GM19328 (cell line): ENCODE results near the gene SELENOF.

Experiments used
- ATAC-seq: cut with Tn5 transposase; IDR thresholded peaks from one replicate; pipeline ENCODE4 v1.9.1; 2021; ENCODE audit warnings: mild to moderate bottlenecking, moderate library complexity; ENCODE audit not compliant: unreplicated experiment

The SELENOF gene

GRCh38 chr1:86913896-86914600, at the start of gene SELENOF:
Gene SELENOF, minus strand, starts transcription at chr1:86914126. Its CDS starts 15 bp downstream, at chr1:86914111.
- ATAC-seq, result peak; percentile 81

GRCh38 chr1:86960548-86960947, 46.6 kb upstream of the SELENOF start:
- no peak for ATAC-seq

DNA sequence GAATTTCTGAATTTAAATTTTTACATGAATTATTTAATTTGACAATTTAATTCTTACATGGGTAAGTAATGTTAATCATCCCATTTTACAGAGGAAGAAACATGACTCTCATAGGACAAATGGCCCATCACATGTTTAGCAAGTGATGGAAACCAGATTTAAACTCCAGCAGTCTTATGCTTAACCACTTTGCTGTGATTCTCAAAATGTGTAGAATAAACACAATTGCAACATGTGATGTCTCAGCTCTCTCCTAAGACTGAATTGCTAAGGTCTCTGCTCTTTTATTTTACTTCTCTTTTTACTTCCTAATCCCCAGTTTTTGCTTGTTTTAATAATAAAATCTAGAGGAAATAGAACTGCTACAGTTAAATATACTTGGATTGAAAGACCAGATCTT, 43.3 kb upstream of the SELENOF start:
- no peak for ATAC-seq

DNA sequence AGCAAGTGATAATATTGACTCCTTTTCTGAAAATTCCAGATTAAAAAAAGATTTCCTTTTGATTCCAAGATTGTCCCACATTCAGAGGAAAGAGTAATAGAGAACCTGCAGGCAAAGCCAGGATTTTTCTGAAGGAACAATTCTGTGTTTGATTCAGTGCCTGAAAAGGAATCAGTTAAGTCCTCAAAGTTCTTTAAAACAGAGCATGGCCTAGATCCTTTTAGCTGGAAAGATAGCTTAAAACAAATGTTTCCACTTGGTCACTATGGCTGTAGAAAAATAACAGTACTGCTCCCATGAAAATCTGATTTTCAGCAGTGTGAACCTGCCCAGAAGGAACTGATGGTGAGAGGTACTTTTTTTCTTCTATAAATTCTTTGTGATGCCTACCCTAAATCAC, 42.3 kb upstream of the SELENOF start:
- ATAC-seq, result no peak

- ATAC-seq, result no peak
Observed at GRCh38 chr1:86955678-86956077, 41.8 kb upstream of the SELENOF start.

DNA sequence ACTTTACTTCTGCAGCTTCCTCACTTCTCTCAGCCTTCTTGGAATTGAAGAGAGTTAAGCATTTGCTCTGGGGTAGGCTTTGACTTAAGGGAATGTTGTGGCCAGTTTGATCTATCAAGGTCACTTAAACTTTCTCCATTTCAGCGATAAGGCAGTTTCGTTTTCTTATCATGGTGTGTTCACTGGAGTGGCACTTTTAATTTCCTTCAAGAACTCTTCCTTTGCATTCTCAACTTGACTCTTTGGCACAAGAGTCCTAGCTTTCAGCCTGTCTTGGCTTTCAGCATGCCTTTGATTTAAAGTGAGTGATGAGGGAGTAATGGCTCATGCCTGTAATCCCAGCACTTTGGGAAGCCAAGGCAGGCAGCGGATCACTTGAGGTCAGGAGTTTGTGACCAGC, 39.2 kb upstream of the SELENOF start:
- no peak for ATAC-seq

DNA sequence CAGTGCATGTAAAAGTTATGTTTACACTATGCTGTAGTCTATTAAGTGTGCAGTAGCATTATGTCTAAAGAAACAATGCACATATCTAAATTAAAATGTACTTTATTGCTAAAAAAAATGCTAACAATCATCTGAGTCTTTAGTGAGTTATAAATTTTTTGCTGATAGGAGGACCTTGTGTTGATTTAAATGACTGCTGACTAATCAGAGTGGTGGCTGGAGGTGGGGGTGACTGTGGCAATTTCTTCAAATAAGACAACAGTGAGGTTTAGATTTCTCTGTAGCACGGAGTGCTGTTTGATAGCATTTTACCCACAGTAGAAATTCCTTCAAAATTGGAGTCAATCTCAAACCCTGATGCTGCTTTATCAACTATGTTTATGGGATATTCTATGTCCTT, 37.5 kb upstream of the SELENOF start:
- no peak for ATAC-seq

DNA sequence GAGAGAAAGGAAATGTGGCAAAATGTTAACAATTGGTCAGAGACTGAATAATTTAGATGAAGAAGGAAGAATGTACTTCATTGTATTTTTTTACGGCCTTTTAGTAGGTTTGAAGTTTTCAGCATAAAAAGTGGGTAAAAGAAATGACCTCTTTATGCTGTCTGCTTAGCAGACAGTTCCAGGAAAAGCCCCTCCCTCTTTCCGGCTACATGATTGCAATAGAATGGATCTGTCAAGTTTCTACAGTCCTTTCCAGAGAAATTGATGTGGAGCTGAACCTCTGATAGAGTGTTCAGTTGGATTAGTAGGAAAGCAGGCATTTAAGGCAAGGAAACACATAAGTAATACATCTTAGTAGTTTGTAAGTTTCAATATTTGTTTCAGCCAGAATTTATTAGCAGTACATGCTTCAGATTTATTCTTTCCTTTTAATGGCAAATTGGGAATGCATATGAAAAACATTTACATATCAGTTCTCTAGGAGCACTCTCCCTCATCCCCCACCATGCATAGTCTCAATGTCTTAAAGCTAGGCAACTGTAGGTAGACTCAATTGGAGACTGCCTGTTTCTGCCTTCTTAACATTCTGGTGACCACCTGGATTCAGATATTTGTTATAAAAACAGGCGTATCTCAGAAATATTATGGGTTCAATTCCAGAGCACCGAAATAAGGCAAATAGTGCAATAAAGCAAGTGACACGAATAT, 36.9 kb upstream of the SELENOF start:
- ATAC-seq, result no peak

DNA sequence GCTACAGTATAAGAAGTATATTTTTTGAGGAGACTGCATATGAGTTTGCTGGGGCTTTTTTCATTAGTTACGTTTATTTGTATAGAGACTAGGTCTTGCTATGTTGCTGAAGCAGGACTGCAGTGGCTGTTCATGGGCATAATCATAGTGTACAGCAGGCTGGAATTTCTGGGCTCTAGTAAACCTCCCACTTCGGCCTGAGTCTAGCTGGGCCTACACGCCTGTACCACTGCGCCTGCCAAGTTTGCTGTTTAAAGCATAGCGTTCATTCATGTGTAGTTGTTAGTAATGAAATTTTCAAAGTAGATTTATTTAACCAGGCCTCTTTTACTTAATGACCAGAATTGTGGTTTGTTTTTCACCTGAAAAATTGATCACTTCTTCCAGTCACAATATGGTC, 34.3 kb upstream of the SELENOF start:
- no peak for ATAC-seq

DNA sequence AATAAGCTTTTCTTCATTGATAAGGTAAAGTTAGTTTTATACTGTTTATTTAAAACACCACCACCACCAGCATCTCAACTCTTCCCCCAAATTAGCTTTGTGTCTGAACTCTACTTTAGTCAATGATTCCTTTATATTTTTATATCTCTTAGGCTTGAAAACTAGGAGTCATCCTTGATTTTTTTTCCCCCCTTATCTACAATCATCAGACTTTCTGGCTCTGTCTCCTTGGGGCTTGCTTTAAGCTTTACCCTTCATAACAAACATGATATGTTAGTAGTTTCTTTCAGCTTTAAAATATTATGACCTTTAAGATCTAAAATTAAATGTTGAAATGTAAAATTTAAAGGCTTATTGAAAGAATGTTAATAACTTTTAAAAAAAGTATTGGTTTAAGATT, 28.8 kb upstream of the SELENOF start:
- no peak for ATAC-seq

- no peak for ATAC-seq
Observed at GRCh38 chr1:86942042-86942441, 28.1 kb upstream of the SELENOF start.

GRCh38 chr1:86940599-86940998, 26.7 kb upstream of the SELENOF start:
- ATAC-seq, result no peak

GRCh38 chr1:86939406-86939805, 25.5 kb upstream of the SELENOF start:
- no peak for ATAC-seq

- ATAC-seq, result no peak
Observed at GRCh38 chr1:86938855-86939254, 24.9 kb upstream of the SELENOF start.

DNA sequence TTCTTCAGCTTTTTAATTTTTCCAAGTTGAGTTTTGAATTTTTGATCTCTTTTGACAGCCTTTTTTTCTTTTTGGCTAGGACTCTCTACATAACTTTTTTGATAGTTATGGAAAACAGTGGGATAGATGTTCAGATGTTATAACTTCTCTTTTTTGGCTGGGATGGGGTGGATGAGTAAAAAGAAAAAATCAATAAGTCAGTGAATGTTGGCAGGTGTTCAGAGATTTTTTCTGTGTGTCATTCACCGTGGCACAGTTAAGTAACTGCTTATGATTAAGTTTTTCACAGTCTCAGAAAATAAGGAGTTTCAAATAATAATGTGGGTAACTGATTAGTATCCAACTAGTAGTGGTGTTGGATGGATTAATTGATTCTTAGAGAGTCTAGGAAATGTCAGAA, 24.5 kb upstream of the SELENOF start:
- ATAC-seq, result no peak

DNA sequence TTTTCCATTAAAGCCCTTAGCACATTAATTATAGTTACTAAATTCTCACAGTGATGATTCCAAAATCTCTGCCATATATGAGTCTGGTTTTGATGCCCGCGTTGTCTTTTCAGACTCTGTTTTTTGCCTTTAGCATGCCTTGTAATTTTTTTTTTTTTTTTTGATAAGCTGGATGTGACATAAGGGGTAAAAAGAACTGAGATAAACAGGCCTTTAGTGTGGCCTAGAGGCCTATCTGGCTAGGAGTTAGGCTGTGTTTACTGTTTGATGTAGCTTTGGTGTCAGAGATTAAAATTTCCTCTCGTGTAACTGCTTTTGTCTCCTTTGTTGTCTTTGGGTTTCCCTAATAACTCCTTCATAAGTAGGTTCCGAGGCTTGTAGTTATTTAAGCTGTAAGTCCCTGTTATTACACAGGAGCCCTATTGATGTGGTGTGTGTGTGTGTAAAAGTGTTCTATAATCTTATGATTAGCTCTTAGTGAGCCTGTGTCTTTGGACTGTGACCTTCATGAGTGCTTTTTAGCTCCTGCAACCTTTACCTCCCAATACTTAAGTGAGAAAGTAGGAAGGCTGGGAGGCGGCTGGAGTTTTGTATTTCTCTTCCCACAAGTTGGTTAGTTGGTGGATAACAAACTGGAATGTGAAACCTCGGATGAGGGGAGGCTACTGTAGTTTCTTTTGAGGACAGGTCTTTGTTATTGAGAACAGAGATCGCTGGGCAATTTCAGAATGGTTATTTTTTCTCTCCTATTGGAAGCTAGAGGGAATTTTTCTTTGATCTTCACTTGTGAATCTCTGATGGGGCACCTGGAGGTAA, 19.8 kb upstream of the SELENOF start:
- ATAC-seq, result no peak

DNA sequence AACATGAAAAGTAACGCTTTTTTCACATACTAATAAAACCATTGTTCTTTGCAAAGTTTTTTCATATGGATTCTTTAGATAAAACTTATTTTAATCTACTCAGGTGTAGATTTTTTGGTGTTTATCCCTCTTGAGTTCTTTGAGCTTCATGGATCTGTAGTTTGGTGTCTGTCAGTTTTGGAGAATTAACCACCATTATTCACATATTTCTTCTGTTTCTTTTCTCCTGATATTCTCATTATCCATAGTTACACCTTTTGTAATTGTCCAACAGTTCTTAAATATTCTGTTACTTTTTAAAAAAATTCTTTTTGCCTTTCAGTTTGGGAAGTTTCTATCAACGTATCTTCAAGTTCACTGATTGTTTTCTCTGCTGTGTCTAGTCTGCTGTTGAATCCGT, 19.1 kb upstream of the SELENOF start:
- no peak for ATAC-seq

- ATAC-seq, result no peak
Observed at GRCh38 chr1:86928819-86929218, 14.9 kb upstream of the SELENOF start.

- ATAC-seq, result no peak
Observed at GRCh38 chr1:86926883-86927282, 13.0 kb upstream of the SELENOF start.

DNA sequence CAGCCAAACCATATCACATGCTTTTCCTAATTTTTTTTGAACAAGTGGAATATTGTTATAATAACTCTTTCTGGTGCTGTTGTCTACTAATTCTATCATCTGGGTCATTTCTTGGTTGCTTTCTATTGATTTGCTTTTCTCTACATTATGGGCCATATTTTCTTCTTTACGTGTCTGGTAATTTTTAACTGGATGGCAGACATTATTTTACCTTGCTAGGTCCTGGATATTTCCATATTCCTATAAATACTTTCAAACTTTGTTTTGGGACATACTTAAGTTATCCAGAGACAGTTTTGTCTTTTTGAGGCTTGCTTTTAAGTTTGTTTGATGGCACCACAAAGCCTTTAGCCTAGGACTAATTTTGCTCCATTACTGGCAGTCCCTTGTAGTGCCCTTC, 11.8 kb upstream of the SELENOF start:
- no peak for ATAC-seq

GRCh38 chr1:86924324-86924960, 10.5 kb upstream of the SELENOF start:
- ATAC-seq, result no peak
